Dedifferentiated amniotic fluid mesenchymal stem cell (primary cell): ENCODE results near the gene CAPS.
"Not testable (repeated sequence)": the region's sequence is repeated elsewhere in the genome, so short reads cannot be mapped to it uniquely, and the experiment has no call there.

ENCODE experiments used
- DNase-seq: peaks from one replicate; pipeline ENCODE4 v3.0.0-alpha.2; 2016; ENCODE audit errors: extremely low spot score

CAPS gene

DNA sequence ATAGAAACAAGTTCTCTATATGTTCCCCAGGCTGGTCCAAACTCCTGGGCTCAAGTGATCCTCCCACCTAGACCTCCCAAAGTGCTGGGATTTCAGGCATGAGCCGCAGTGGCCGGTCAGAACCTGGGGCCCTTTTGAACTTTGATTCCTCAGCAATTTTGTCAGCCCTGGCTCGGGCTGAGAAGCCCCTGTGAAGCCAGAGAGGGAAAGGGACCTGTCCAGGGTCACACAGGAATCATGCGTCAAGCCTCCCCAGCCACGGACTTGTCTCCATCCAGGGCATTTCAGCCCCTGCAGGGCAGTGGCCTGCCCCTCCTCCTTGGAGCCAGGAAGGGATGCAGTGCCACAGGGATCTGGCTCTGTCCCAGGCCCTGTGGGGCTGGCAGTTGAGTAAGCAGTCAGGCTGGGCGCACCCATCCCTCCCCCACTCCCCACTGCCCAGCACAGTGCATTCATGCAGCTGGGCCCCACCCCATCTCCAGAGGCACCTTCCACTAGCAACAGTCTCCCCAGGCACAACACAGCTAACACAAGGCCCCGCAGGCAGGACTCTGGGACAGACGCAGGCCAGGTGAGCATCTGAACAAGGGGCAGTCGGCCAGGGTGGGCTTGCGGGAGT, at the start of gene CAPS:
CAPS (plus strand) TSS at position 516 of the 619 bp plus-strand sequence. CDS start 153 bp downstream, outside the sequence.
- peak; percentile 33 for DNase-seq

DNA sequence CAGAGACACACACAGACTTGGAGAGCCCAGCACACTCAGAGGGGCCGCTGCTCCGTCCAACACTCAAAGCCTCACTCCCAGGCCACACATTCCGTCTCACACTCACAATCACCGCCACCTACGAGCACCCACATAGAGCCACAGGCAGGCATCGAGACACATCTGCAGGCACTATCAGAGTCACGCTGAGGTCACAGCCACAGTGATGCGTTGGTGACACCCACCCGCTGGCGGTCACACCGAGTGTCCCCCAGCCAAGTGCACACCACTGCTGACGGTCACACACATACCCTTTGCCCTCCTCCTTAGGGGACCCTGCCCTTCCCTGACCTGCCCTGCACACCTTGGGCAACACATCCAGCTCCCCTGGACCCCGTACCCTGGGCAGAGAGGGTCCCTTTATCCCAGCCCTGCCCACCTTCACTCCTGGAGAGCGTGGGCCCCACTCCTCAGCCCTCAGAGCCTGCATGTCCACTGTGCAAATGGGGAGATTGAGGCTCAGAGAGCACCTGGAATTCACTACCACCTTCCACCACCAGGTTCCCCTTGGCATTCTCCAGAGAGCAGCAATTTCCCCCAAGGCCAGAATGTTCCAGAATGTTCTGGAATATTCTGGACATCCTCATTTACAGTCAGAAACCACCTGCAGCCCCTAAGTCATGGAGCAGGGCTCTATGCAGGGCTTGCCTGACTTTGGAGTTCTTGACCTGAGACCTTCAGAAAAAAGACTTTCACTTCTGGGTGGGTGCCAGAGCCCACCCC, 49.1 kb upstream of the CAPS start:
- DNase-seq, result no peak

DNA sequence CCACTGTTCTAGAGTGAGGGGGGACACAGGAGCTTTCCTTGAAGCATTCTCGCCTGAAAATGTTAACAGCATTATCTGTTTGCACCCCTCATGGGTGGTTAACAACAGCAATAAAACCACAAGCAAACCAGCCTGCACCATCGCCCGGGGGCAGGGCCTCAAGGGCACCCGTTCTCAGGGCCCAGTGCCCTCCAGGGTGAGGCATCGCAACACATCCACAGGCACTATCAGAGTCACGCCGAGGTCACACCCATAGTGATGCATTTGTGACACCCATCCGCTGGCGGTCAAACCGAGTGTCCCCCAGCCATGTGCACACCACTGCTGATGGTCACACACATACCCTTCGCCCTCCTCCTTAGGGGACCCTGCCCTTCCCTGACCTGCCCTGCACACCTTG, 48.3 kb upstream of the CAPS start:
- no peak for DNase-seq

- DNase-seq, result no peak
These were observed 46.6 kb upstream of the CAPS start for GRCh38 chr19:5867201-5868136.

DNA sequence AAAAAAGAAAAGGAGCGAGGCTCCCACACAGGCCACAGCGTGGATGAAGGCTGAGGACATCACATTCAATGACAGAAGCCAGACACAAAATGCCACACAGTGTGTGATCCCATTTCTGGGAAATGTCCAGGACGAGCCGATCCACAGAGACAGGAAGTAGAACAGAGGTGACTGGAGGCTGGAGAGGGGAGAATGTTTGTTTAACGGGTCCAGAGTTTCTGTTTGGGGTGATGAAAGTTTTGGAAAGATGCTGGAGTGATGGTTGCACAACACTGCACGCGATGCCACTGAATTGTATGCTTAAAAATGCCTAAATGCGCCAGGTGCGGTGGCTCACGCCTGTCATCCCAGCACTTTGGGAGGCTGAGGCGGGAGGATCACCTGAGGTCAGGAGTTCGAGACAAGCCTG, 43.1 kb upstream of the CAPS start:
- DNase-seq, result no peak

DNA sequence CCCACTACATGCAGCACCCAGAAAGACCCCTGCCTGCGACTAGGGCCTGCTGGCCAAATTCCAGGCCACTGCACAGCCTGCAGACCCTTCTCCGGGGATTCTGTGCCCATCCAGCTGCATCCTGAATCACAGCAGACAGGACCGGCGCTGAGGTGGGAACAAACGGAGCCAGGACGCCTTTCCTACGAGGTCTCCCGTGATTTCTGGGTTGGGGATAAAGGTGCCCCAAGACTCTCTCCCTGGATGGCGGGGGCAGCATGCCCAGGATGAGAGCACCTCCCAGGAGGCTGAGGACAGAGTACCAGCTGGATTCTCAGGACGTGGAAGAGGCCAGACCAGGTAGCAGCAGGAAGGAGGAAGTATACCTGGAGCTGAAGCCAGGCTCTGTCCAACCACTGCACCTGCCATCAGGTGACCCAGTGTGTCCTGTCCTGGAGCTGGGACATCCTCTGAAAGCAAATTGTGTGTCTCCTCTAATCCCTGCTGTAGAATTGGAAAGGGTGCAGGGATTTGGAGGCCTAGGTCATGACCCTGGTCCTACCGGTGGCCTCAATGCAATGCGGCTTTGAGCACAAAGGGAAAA, 40.3 kb upstream of the CAPS start:
- DNase-seq, result no peak

DNA sequence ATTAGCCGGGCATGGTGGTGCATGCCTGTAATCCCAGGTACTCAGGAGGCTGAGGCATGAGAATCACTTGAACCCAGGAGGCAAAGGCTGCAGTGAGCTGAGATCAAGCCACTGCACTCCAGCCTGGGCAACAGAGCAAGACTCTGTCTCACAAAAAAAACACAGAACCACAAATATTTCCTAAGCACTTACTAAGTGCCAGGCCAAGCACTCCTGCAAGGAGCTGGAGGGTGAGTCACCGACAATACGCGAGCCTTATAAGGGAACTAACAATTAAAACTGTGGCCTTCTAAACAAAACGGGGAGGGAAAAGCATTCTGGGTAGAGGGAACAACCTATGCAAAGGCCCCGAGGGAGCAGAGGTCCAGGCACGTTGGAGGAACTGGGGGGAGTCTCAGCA, 39.6 kb upstream of the CAPS start:
- DNase-seq, result not testable (repeated sequence)

DNA sequence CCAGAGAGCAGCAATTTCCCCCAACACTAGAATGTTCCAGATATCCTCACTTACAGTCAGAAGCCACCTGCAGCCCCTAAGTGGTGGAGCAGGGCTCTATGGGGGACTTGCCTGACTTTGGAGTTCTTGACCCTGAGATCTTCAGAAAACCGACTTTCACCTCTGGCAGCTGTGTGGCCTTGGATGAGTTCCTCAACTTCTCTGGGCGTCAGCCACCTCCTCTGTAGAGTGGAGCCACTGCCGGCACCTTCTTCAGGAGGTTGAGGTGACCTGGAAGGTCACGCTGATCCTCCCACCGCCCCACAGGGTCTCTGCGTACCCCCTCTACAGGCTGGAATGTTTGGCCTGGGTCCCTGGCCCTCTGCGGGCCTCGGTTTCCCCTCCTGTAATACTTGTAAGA, 36.6 kb upstream of the CAPS start:
- DNase-seq, result no peak

DNA sequence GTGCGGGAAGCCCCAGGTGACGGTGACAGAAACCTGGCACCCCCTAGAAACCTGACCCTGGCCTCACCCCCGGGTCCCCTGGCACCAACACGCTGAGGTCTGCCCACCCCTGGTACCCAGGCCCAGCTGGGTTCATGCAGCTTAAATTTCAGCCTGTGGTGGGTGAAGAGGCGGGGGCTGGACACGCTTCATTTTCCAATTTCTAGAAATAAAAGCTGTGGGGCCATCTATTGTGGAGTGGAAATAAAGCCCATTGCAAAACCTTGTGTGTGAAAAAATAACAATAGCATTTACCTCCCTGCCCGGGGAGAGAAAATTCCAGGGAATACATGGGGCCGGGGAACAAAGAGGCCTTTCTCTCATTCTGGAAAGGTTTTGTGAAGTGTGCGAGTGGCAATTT, 36.2 kb upstream of the CAPS start:
- no peak for DNase-seq

- no peak for DNase-seq
These were observed 33.9 kb upstream of the CAPS start for GRCh38 chr19:5880196-5880595.

DNA sequence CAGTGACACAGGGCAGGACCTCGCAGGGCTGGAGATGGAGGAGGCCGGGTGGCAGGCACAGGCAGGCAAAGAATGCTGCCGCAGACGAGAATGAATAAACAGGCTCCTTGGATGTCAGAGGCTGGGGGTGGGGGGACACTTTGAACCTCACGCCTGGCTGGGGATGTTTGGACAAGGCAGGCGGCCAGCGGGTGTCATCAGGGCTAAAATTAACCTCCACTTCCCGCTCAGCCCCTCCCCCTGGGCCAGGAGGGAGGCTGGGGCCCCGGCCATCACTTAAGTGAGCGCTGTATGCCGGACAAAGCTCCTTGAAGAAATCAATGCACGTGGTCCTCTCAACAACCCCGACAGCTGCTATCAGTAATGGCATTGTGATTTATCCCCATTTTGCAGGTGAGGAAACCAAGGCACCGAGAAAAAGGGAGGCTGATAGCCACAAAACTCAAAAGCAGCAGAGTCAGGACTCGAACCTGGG, 33.4 kb upstream of the CAPS start:
- no peak for DNase-seq

DNA sequence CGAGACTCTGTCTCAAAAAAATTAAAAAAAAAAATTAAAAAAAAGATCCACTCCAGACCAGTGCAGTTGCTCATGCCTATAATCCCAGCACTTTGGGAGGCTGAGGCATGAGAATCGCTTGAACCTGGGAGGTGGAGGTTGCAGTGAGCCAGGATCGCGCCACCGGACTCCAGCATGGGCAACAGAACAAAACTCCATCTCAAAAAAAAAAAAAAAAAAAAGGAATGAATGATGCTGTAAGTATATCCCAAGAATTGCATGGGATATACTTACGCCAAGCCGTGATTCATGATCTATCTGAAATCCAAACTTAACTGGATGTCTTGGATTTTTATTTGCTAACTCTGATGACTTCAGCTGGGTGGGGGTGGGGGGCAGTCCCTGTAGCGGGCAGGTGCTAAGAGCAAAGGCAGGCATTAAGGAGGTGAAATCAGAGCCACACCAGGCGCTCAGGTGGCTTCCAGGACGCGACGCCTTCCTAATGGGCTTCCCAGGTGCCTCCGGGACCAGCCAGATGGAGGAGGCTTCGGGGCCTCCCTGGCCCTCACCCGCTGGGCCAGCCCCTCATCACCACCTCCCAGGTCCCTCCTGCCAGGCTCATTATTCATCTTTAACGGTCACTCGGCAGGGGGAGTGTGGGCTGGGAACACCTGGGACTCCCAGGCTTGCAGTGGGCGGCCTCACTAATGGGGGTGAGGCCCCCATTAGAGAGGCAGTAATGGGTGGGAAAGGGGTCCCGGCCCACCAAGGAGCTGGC, 32.3 kb upstream of the CAPS start:
- DNase-seq, result no peak

GRCh38 chr19:5882421-5882968, 31.6 kb upstream of the CAPS start:
- no peak for DNase-seq

- DNase-seq, result not testable (repeated sequence)
These were observed 30.7 kb upstream of the CAPS start for GRCh38 chr19:5883157-5883873.

- not testable (repeated sequence) for DNase-seq
These were observed 29.8 kb upstream of the CAPS start for GRCh38 chr19:5884065-5884811.

- DNase-seq, result no peak
These were observed 24.6 kb upstream of the CAPS start for GRCh38 chr19:5889288-5889971.

DNA sequence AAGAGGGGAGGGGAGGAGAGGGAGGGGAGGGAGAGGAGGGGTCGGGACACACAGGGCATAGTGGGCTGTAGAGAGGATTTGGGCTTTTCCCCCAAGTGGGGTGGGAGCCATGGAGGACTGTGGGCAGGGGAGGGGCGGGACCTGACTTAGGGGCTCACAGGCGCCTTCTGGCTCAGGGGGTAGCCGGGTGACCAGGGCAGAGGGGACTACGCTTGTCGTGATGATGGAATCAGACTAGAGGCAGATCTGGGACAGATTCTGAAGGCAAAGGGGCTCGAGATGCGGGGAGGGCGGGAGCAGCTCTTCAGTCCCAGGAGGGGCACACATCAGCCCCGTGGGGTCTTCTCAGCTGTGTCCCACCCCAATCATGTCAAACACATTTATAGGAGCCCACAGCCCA, 24.0 kb upstream of the CAPS start:
- no peak for DNase-seq

- no peak for DNase-seq
These were observed 22.5 kb upstream of the CAPS start for GRCh38 chr19:5891572-5891937.
